Measurements from ENCODE around the gene SDCBP2.

SDCBP2 gene

DNA sequence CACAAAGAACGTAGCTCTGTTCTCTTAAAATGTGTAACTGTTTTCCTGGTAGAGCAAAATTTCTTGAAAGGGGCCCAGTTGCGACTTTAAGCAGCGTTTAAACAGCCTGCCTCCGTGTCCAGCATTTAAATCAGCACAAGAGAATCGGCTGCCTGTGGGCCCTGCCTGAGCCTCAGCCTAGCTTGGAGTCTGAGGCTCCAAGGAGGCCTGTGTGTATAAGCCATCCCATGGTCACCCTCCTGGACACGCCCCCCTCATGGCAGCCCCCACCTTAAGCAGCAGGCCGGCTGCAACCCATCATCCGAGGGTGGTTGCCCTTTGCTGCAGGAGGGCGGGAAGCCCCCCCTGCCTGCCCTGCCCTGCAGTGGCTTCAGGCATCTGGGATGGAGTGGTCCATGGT lies 18.9 kb downstream of the SDCBP2 start:
- no peak for DNase-seq

GRCh38 chr20:1309439-1309847 lies 19.5 kb downstream of the SDCBP2 start:
- no peak for DNase-seq

DNA sequence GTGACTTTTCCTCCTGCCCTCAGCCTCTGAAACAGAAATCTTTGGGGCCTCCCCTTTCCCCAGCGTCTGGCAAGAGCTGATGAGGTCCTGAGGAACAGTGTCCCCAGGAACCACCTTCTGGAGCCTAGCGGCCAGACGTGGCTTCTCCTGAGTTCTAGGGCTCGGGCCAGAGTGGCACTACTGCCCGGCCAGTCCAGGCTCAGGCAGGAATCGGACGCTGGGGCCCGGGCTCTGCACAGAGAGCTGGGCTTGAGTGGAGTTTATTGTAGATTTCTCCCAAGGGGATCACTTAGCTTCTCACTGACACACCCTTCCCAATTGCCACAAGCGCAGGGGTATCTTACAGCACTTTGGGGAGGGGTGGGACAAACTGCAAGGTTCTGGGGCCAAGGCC lies 20.2 kb downstream of the SDCBP2 start:
- no peak for DNase-seq

GRCh38 chr20:1308067-1308701 lies 20.8 kb downstream of the SDCBP2 start:
- no peak for DNase-seq

DNA sequence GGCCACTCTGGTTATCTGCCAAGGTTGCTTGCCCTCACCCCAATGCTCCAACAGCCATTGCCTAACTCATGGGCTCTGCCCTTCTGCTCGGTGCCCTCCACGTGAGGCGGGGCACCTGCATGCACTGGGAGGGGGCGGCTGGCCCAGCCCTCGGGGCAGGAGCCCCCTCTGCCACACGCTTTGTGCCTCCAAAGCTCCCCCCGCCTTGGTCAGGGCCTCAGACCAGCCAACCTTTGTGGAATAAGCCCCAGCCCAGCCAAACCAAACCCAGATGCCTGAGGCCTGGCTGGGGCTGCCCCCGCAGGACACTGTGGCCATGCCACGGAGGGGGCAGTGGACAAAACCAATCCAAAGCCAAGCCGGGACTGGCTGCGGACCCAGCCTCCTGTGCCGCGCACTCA lies 21.4 kb downstream of the SDCBP2 start:
- DNase-seq, result no peak

GRCh38 chr20:1307171-1307570 lies 21.8 kb downstream of the SDCBP2 start:
- no peak for DNase-seq

GRCh38 chr20:1306316-1307135 lies 22.4 kb downstream of the SDCBP2 start:
- DNase-seq, result no peak

GRCh38 chr20:1305712-1306111 lies 23.2 kb downstream of the SDCBP2 start:
- no peak for DNase-seq

DNA sequence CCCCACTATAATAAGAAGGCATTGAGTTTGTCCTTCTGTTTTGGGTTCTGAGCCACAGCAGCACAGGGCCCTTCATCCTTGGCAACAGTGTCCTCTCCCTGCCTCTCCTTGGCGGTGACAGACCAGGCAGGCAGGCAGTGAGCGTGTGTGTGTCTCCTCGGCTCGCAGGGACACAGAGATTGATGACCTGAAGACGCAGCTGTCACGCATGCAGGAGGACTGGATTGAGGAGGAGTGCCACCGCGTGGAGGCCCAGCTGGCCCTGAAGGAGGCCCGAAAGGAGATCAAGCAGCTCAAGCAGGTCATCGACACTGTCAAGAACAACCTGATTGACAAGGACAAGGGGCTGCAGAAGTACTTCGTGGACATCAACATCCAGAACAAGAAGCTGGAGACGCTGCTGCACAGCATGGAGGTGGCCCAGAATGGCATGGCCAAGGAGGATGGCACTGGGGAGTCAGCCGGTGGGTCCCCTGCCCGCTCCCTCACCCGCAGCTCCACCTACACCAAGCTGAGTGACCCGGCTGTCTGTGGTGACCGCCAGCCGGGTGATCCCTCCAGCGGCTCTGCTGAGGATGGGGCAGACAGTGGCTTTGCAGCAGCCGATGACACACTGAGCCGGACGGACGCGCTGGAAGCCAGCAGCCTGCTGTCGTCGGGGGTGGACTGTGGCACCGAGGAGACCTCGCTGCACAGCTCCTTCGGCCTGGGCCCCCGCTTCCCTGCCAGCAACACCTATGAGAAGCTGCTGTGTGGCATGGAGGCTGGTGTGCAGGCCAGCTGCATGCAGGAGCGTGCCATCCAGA lies 24.0 kb downstream of the SDCBP2 start:
- DNase-seq, result no peak

- DNase-seq, result no peak
Measured at GRCh38 chr20:1302685-1303541, 26.0 kb downstream of the SDCBP2 start.

GRCh38 chr20:1301031-1301529 lies 27.9 kb downstream of the SDCBP2 start:
- peak; percentile 14 for DNase-seq

DNA sequence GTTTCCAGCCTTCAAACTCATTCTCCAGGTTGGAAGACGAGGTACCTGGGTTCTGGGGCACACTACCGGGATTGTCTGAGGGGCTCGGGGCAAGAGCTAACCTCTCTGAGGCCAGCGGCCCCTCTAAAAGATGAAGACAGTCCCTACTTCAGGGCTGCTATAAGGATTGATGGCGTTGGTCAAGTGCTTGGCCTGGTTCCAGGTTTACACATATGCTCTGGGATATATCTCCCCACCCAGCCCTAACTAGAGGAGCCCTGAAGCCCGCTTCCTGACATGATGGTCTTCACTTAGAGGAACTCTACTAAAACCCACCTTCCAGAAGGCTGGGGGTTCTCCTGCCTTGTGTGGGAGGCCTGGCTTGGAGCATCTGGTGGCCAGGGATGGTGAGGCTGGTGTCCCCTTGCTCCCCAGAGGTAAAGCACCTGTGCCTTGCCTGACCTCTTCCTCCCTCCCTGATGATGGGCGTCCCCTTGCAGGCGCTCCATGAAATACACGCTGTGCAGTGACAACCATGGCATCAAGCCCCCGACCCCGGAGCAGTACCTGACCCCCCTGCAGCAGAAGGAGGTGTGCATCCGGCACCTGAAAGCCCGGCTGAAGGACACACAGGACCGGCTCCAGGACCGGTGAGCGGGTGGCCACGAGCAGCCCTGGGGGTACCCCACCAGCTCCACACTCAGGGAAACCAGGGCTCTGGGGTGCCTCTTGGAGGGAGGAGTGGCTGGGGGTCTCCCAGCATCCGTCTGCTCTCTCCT lies 28.7 kb downstream of the SDCBP2 start:
- DNase-seq, result no peak

DNA sequence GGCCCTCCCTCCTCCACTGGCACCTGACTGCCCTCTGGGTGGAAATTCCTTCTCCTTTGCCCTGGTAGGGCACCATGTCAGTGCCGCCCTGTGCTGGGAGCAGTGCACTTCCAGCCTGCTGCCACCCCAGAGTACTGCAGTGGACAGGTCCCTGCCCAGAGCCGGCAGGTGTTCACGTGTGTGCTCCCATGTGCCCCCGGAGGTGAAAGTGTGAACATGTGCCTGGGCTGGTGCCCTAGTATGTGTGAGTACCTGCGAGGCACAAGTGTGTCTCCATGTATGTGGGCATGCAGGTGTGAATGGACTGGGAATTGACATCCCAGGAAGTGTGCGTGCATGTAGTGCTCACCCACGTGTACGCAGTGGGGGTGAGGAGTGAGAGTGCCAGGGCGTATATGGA lies 29.4 kb downstream of the SDCBP2 start:
- no peak for DNase-seq

DNA sequence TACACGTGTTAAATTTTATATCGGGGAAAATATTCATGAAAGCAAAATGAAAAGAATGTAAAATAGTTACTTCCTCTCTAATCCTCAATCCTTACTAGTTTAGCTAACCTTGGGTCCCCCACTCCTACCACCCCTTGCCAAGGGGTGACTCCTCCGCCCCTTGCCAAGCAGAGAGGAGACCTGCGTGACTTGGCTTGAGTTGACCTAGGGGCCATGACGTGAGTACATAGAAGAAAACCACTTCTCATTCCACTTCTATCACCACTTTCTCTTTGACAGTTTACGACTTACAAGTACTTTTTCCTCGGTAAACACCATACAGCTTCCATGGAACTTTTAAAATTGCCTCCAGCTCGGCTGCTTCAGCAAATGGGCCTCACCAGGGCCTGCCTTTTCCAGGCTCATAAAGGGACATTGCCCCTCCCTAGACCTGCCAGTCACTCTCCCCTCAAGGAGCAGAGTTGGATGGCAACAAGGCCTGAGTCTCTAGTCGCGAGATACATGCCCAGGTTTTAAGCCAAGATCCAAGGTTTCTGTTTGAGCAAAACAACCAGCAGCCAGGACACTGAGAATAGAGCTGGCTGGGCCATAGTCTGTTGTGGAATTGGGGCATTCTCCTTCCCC lies 29.9 kb downstream of the SDCBP2 start:
- DNase-seq, result no peak

DNA sequence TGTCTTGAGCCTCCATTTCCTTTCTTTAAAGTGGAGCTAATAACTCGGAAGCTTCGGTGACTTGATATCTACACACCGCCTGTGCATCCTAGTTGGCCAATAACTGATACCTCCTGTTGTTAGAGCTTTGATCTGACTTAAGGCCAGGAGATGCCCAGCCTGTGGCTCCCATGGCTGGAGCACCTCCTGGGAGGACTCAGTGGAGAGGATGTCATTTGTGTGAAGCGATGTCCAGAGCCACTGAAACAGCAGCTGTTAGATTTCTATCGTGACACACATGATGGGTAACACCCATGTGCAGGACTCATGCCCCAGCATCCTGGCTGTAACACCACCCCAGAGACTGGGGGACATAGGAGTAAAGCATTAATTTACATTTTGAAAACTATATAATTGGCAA lies 30.8 kb downstream of the SDCBP2 start:
- DNase-seq, result no peak

GRCh38 chr20:1297486-1297885 lies 31.5 kb downstream of the SDCBP2 start:
- no peak for DNase-seq

DNA sequence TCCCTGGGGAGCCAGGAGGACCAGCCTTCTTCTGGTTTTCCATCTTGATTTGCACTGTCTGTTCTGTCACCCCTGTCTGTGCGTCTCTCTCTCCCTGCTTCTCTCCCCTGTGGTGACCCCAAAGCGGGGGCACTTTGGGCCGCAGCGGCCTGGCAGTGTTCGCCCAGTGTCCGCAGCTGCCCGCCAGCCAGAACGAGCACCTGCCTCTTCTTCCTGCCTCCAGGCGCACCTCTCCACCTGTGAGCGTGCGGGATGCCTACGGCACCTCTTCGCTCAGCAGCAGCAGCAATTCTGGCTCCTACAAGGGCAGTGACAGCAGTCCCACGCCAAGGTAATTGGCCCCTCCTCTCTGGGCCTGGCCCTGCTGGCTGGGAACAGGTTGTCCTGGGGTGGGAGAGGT lies 32.0 kb downstream of the SDCBP2 start:
- no peak for DNase-seq

DNA sequence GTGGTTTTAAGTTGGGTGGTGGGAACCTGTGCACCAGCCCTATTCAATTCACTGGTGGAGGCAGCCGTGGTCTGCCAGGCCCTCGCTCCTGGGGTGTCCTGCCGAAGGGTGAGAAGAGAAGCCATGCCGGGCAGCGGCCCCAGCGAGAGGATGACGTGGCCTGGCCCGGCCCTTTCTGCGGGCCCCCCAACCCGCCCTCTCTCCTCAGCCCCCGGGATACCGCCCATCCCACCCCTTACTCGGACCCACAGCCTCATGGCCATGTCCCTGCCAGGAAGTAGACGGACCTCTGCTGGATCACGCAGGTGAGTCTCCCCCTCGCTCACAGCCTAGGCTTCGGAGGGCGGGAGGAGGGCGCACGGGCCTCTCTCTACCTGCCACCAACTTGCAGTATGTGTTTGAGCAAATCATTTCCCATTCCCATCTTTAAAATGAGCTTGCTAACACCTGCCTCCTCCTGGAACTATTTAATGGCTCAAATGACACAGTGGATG lies 32.8 kb downstream of the SDCBP2 start:
- DNase-seq, result no peak

GRCh38 chr20:1295276-1295930 lies 33.5 kb downstream of the SDCBP2 start:
- DNase-seq, result no peak

DNA sequence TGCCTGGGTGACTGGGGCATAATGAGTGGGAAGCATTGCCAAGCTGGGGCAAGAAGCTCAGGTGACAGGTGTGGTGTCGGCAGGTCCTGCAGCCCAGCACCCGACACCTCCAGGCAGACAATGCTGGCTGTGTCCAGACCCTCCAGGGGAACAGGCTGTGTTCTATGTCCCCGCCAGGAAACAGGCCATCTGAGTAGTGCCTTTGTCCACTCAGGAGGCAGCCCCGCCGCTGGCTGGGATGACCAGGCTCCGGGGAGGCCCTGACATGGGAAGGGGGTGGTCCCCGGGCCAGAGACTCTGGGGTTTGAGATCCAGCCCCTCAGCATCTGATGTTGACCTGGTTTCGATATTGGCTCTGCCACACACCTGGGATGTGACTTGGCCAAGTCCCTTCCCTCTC lies 34.4 kb downstream of the SDCBP2 start:
- DNase-seq, result no peak

All from KG1 (cell line).